ENCODE measurements around the gene STPG3. TPM values are rescaled to one million over a fixed set of nuclear protein-coding genes. Genes with fewer than 3 reads are reported as not detected.
A peak's percentile ranks its signal among the peaks of the same experiment; 100 is the strongest.

Gene STPG3
- total and polyA plus RNA-seq, 2 of the 13 experiments (the other 11 are each of a cell fraction or from before 2014, with no cell fraction given) = not detected

- TF ChIP-seq DMTF1 (CRISPR knock-in tag; IDR thresholded peaks at IDR 0.05) = no peak
- TF ChIP-seq ZNF788 (CRISPR knock-in tag; IDR thresholded peaks at IDR 0.05; ENCODE audit: borderline replicate concordance) = 0 out of 2 replicates have a peak, but pooled peaks have one; percentile 0
- peak; percentile 2; the same call in 1 of the 2 replicates for TF ChIP-seq SAP130 (CRISPR knock-in tag; IDR thresholded peaks at IDR 0.05; ENCODE audit: low read depth)
- TF ChIP-seq ZNF446 (CRISPR knock-in tag; IDR thresholded peaks at IDR 0.05) = peak; percentile 34; the same call in 1 of the 2 replicates
- TF ChIP-seq MIER3 (CRISPR knock-in tag; IDR thresholded peaks at IDR 0.05; ENCODE audit: borderline replicate concordance) = no peak
- peak; percentile 29; the same call in 1 of the 2 replicates for TF ChIP-seq SIN3A (IDR thresholded peaks at IDR 0.05; ENCODE audit: borderline replicate concordance, low read depth, low read length)
- TF ChIP-seq MBD4 (IDR thresholded peaks at IDR 0.05; ENCODE audit: borderline replicate concordance, low read length) = no peak
- 0 out of 2 replicates have a peak, but pooled peaks have one; percentile 26 for TF ChIP-seq CEBPG (CRISPR knock-in tag; IDR thresholded peaks at IDR 0.05)
- peak; percentile 68 for TF ChIP-seq AGO1 (IDR thresholded peaks at IDR 0.05; ENCODE audit: low read depth, low read length, poor library complexity, severe bottlenecking)
- TF ChIP-seq MLX (CRISPR knock-in tag; IDR thresholded peaks at IDR 0.05) = no peak
- TF ChIP-seq ZNF670 (CRISPR knock-in tag; IDR thresholded peaks at IDR 0.05; ENCODE audit: borderline replicate concordance) = no peak
- TF ChIP-seq CBX5 (CRISPR knock-in tag; IDR thresholded peaks at IDR 0.05; ENCODE audit: borderline replicate concordance) = 0 out of 2 replicates have a peak, but pooled peaks have one; percentile 4
- TF ChIP-seq ZNF180 (CRISPR knock-in tag; IDR thresholded peaks at IDR 0.05; ENCODE audit: borderline replicate concordance, low read depth) = no peak
These were observed 3.8 kb upstream of the STPG3 start (continued) for GRCh38 chr9:137247135-137247915.

All from HepG2 (cell line).